Breast epithelium (tissue), 3 donors: ENCODE data around the gene NAA25.

ENCODE experiments used
- CTCF ChIP-seq, 3 donors: fragments of 450-650 bp; IDR thresholded peaks; one replicate each; pipeline ENCODE4 v1.5.1; 2016 to 2017; ENCODE audit warnings: antibody characterized with exemption in 3 of 3, mild to moderate bottlenecking in 3 of 3, moderate library complexity in 3 of 3
- POLR2A ChIP-seq: fragments of 450-650 bp; IDR thresholded peaks from one replicate; pipeline ENCODE4 v1.6.1; 2016; ENCODE audit warnings: antibody characterized with exemption, mild to moderate bottlenecking, moderate library complexity
- POLR2AphosphoS5 ChIP-seq, 3 donors: sonication (generic); formaldehyde crosslinking; IDR thresholded peaks; one replicate each; pipeline ENCODE4 v1.6.1; 2017; ENCODE audit warnings: antibody characterized with exemption in 3 of 3

GRCh38 chr12:111984820-111985219, 123.8 kb downstream of the NAA25 start:
- no peak for TF ChIP-seq POLR2AphosphoS5 (IDR thresholded peaks at IDR 0.05)
- TF ChIP-seq CTCF (IDR thresholded peaks at IDR 0.05) = no peak
- no peak for TF ChIP-seq POLR2A
